Measurements from ENCODE around the gene ANKZF1.

DNA sequence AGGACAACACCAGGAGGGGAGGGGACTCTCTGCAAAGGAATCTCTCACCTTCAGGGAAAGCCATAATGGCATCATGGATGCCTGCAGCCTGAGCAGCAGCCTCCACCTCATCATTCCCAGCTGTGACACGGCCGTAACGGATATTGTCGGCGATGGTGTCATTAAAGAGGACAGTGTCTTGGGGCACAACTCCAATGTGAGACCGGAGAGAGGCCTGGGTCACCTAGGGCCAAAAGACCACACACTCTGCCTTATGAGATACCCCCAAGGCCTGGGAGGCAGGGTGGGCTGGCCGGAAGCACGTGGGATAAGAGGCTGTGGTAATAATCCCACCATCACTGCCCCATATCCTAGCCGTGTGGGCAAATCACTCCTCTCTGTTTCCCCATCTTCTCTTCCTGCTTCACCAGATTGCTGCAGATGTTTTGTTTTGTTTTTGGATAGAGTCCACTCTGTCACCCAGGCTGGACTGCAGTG lies 18.7 kb upstream of the ANKZF1 start:
- TF ChIP-seq, protein P1, sequence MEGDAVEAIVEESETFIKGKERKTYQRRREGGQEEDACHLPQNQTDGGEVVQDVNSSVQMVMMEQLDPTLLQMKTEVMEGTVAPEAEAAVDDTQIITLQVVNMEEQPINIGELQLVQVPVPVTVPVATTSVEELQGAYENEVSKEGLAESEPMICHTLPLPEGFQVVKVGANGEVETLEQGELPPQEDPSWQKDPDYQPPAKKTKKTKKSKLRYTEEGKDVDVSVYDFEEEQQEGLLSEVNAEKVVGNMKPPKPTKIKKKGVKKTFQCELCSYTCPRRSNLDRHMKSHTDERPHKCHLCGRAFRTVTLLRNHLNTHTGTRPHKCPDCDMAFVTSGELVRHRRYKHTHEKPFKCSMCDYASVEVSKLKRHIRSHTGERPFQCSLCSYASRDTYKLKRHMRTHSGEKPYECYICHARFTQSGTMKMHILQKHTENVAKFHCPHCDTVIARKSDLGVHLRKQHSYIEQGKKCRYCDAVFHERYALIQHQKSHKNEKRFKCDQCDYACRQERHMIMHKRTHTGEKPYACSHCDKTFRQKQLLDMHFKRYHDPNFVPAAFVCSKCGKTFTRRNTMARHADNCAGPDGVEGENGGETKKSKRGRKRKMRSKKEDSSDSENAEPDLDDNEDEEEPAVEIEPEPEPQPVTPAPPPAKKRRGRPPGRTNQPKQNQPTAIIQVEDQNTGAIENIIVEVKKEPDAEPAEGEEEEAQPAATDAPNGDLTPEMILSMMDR (IDR thresholded peaks at IDR 0.05; ENCODE audit: poor library complexity): no peak
- TF ChIP-seq EZH2 (IDR thresholded peaks at IDR 0.05; ENCODE audit: borderline replicate concordance): no peak

Measured in hepatocyte (in vitro differentiated cells).